HG03064 (cell line): ENCODE results near the gene PDLIM7.
"Not testable (repeated sequence)": the region's sequence is repeated elsewhere in the genome, so short reads cannot be mapped to it uniquely, and the experiment has no call there.

Experiments used
- ATAC-seq: cut with Tn5 transposase; IDR thresholded peaks from one replicate; pipeline ENCODE4 v1.9.1; 2021; ENCODE audit warnings: low read depth; ENCODE audit not compliant: unreplicated experiment

The PDLIM7 gene

DNA sequence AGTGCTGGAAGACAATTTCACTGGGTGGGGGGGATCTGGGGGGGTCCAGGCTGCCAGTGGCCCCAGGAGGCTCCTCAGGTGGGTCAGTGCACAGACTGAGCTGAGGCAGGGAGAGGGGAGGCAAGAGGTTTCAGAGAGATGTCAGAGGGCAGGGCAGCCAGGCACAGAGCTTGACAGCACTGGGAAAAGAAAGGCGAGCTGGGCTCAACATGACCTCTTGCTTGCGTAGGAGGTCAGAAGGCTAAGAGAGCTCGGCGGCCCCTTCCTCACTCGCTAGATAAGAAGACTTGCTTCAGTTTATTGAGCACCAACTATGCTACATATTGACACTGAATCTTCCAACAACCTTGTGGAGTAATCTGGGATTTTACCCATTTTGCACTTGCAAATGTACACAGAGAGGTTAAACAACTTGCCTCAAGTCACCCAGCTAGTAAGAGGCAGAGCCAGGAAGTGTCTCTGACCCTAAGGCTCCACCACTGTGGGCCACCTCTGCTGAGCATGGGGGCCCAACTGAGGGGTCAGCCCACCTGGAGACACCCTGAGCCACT lies 3.5 kb downstream of the PDLIM7 start:
- ATAC-seq: no peak

DNA sequence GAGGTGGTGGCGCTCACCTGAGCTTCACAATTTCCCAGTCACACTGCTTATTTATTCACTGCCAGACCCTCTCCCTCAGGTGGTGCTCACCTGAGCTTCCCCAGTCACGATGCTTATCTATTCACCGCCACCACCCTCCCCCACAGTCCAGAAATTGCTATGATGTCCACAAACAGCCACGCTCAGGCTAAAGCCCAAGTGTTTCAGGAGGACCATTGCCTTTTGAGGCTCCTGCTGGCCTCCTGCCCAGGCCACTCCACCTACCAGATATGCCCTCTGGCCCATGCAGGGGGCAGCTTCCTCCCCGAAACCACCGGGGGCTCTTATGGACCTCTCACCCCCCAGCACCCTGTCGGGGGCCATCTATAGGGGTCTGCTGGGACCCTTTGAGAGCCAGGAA lies 4.6 kb downstream of the PDLIM7 start:
- ATAC-seq: no peak

DNA sequence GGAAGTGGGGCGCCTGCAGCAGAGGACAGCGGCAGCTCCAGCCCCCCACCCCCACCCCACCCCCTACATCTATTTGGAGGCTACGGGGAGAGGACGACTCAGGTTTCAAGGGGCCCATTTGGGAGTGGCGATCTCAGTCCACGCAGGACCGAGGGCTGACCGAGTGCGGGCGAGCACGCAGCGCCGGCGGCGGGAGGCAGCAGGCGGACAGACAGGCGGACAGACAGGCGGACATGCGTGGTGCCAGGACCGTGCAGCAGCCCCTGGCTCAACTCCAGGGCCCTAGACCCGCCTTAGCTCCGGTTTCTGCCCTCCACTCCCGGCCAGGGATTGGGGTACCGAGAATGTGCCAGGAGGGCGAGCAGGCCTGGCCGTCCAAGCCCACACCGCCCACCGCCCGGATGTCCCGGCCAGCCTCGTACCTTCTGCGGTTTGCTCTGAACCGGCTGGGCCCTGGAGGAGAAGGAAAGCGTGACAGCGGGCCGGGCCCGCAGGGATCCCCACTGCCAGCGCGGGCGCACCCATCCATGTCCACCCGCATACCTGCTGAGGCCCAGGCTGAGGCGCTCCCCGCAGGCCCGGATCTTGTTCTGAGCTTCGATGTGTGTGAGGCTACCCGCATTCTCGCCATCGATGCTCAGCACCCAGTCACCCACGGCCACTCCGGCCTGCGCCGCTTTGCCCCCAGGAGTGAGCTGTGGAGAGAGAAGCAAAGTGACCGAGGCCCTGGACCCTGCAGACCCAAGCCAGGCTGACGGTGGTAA lies 5.2 kb downstream of the PDLIM7 start:
- no peak for ATAC-seq

DNA sequence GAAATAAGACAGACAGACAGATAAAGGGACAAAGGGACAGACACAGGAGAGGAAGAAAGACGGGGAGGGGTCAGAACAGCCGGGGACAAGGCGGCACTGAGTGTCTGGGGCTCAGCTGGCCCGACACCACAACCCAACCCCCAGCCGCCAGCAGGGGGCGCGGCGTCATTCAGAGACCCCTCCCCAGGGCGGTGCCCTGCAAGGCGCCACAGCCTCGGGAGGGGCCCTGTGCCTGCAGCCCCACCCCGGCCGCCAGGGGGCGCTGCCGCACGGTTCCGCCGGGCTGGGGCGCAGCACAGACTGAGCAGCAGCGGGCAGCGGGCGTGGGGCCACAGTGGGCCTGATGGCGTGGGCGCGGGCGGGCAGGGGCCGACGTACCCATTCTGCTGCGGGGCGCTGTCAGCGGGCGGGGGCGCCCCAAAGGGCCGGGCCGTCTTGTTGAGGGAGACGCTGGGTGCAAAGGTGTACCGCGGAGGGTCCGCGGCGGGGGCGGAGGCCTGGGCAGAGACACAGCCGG lies 5.9 kb downstream of the PDLIM7 start:
- ATAC-seq: no peak

DNA sequence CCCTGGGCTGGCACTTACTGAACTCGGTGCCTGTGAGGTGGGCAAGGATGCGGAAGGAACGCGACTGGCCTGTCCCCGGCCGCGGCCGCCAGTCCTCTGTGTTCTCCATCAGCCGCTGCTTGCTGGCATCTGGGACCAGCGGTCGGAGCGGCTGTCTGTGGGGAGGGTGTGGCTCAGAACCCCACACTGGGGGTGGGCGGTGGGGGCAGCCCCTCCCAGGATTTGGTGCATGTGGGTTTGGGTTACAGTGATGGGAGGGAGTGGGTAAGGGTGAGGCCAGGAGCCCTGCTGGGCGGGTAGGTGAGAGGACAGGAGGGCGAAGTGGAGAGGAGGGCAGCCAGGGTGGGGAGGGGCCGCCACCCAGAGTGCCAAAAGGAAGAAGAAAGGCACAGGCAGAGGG lies 6.4 kb downstream of the PDLIM7 start:
- no peak for ATAC-seq

DNA sequence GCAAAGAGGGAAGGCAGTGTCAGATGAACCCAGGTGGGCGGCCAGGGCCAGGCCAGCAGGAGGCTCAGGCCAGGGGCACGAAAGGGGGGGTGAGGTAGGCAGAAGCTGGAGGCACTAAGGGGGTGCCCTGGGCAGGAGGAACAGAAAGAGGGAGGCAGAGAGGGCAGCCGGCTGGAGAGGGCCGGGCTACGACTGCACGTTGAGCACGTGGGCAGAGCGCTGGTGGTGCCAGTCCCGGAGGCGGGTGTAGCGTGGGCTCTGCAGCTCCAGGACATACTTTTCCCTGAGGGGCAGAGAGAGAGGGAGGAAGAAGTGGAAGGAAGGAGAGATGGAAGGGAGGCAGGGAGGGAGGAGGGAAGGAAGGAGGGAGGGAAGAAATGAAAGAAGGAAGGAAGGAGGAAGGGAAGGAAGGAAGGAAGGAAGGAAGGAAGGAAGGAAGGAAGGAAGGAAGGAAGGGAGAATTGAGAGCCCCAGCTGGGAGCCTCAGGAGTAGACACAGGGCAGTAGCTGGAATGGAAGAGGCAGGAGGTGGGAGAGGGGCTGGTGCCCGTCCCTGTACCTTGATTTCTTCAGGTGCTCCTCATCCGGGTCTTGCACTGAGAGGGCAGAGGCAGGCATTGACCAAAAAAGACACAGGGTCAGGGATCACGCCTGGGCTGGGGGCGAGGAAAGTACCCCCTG lies 7.0 kb downstream of the PDLIM7 start:
- no peak for ATAC-seq

DNA sequence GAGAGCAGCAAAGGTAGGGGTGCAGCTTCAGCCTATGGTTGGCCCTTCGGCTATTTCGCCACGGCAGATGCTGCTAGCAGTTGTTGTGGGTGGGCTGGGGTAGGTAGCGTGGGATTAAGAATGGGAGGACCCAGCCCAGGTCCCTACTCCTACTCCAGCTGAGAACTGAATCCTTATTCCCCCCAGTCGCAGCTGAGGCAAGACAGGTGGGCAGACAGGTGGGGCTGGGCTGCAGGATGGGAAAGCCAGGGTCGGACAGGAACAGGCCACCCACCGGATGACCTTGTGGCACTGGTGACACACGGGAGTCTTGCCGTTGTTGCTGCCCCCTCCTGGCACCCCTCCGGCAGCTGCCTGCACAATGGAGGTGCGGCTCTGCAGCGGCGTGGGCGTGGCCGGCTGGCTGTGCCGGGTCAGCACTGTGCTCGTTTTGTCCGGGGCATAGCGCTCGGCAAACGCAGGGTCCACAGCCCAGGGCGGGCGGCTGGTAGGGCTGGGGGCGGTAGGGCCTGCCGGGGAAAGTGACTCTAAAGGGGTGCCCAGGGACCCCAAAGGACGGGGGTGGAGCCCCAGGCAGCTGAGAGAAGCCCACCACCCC lies 8.2 kb downstream of the PDLIM7 start:
- no peak for ATAC-seq

DNA sequence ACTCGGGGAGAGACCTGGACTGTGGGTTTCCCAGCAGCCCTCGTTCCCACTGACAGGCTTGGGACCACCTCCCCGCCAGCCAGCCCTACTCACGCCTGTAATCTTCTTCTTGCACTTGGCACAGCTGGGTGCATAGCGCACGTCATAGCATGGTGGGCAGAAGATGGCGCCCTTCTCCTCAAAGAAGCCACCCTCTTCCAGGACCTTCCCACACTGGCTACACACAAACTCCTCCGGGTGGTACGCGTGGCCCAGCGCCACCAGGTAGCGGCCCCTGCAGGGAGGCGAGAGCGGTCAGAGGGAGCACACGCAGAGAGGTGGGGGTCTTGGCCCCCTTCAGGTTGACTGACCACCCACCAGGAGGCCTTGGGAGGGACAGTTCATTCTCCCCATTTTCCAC lies 9.4 kb downstream of the PDLIM7 start:
- ATAC-seq: no peak

DNA sequence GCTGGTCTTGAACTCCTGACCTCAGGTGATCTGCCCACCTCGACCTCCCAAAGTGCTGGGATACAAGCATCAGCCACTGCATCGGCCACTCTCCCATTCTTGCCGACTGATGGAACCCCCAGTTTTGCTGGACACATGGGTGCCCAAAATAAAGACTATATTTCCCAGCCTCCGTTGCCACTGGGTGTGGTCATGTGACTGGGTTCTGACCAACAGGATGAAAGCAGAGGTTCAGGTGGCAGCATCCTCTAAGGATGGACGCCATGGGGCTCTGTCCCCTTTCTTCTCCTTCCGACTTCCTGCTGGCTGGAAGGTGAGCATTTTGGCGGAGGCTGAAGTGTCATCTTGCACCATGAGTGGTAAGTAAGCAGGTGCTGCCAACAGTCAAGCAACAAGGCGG lies 10.3 kb downstream of the PDLIM7 start:
- no peak for ATAC-seq

DNA sequence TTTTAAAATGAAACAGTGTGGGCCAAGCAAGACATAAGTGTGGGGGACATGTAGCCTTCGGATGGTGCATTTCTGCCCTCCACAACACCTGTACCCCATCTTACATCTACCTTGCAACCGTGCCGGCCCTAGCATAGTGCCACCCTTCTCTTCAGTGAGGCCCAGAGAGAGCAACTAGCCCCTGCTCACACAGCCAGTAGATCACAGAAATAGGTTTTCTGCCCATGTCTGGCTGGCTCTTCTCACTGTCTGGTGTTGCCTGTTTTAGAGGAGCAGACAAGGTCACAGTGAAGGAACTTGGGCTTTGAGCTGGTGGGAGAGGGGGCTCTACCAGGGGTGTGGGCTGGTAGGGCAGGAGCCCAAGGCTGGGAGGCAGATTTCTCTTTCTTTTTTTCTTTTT lies 11.1 kb downstream of the PDLIM7 start:
- ATAC-seq: no peak

DNA sequence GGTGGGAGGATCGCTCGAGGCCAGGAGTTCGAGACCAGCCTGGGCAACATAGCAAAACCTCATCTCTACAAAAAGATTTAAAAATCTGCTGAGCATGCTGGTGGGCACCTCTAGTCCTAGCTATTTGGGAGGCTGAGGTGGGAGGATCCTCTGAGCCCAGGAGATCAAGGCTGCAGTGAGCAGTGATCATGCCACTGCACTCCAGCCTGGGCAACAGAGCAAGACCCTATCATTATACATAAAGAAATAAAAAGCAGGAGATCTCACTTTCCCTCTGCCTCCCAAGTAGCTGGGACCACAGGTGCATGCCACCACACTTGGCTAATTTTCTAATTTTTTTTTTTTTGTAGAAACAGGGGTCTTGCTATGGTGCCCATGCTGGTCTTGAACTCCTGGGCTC lies 11.7 kb downstream of the PDLIM7 start:
- not testable (repeated sequence) for ATAC-seq

DNA sequence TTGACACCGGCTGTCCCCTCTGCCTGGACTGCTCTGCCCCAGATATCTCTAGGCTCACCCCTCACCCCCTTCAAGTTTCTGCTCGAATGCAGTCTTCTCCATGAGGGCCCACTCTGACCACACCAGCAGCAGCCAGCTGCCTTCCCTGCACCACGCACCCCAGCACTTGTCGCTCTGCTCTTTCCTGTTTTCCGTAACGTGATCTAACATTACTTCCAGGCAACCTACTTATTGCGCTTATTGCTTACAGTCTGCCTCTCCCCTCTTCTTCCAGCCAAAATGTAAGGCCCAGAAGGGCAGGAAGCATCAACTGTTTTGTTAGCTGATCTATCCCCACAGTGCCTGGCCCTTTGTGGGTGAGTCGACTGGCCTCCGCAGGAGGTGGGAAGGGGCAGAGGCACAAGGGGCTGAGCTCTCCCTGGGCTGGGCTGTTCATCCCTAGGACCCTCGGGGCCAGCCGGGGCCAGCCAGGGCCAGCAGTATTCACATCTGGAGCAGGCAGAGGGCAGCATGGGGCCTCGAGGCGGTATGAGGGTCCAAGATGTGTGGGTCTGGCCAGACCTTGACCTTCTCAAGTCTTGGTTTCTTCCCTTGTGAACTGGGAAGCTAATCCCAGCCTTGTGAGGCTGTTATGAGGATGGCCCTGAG lies 12.4 kb downstream of the PDLIM7 start:
- ATAC-seq: no peak

DNA sequence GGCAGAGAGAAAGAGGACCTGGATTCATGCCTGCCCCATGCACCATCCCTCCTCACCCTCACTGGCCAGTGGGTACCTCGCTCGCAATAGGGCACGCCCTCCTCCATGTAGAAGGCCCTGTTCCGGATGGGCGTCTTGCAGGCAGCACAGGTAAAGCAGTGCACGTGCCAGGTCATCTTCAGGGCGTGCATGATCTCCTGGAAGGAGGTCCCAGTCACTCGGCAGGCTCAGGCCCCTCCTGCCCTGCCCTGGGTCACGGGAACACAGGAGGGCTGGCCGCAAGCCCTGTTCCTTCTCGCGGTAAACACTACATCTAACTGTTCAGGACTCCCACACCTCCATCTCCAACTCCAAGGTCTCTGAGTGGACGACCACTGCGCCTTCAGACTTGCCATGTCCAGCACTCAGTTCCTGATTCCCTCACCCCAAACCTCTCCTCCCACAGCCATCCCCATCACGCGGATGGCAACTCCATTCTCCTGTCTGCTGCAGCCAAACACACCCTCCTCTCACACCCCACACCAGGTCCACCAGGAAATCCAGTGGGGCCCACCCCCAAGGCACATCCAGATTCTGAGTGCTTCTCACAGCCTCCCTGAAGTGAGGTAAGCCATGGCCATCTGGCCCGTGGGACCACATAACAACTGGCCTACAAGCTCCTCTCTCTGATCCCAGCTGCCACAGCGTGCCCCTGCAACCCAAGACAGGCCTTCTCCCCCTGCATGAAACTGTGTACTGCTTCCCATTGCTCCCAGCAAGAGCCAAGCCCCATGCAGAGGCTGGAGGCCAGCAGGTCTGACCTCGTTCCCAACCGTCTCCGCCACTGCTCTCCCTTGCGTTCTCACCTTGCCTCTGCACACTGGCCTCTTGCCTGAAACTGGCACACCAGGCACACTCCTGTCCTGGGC lies 13.2 kb downstream of the PDLIM7 start:
- ATAC-seq: no peak

DNA sequence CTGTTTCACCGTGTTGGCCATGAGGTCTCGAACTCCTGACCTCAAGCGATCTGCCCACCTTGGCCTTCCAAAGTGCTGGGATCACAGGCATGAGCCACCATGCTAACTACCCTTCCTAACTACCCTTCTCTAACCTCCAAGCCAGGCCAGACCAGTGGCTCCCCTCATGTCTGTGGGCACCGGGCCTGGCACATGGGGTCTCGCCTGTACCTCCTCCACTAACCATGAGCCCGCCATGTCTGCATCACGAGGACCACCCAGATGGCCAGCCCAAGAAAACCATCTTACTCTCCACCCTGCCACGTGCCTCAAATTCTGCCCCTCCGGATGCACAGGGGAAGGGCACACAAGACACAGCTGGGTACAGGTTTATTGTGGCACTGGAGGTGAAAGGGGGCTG lies 14.4 kb downstream of the PDLIM7 start:
- no peak for ATAC-seq

DNA sequence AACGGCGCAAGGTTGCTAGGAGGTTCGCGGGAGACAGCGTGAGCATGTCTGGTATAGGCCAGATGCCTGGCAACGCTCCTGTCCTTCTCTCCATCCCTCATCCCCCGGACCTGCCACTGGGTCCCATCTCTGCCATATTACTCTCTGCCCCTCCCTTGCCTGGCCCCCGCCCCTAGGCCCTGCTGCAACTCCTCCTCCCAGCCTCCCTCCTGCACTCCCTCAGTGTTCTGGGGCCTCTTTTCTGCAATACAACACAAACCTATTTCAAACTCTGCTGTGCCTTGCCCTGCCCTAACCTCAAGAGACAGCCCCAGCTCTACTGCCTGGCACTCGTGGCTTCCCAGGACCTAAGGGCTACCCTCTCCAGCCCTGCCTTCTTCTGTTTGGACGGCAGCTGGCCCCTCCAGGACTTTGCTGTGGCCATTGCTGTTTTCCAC lies 15.0 kb downstream of the PDLIM7 start:
- ATAC-seq: no peak

DNA sequence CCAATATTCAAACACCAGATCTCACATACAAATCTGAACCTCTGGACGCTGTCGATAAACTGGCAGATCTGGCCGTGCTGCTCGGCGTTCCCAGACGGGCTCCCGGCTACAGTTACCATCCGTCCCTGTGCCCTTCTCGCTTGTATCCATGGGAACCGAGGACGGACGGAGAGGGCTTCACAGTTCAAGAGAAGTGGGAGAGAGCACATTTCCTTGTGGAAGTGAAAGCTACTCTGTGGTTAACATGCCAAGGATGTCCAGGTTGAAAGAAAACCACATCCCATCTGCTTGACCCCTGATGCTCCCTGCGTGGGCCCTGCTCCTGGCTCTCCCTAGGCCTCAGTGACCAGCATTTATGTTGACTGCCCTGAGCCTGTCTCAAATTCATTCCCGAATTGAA lies 17.6 kb downstream of the PDLIM7 start:
- ATAC-seq: no peak

DNA sequence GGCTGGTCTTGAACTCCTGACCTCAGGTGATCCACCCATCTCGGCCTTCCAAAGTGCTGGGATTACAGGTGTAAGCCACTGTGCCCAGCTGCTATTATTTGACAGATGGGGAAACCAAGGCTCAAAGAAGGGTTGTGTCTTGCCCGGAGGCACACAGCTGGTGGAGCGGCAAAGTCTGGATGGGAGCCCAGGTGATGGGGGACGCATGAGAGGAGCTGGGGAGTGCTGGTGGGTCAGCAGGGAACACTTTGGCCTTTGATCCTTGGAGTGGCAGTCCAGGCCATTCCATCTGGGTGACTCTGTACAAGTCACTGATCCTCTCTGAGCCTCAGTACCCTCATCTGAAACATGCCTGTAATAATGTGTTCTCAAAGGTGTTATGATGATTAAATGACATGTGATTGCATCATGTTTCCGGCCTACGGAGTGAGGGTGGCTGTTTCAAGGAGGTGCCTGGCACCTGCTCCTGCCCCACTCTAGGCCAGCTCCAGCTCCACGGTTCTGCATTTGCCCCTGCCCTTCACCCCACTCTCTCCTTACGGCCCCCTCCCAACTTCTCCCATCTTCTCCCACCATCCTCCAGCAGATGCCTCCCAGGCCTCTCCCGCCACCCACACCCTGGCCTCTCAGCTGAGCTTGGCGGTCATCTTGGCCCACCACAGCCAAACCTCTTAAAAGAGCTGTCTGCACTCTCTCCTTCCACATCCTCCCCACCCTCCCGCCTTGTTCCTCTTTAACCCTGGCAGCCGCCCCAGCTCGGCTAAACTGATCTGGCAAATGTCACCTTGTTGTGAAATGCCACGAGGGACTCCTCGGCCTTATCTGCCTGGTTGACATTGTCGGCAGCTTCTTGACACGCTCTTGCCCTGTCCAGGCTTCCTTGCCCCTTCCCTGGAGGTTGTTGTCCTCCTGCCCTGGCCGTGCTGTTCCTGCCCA lies 18.4 kb downstream of the PDLIM7 start:
- ATAC-seq: no peak

DNA sequence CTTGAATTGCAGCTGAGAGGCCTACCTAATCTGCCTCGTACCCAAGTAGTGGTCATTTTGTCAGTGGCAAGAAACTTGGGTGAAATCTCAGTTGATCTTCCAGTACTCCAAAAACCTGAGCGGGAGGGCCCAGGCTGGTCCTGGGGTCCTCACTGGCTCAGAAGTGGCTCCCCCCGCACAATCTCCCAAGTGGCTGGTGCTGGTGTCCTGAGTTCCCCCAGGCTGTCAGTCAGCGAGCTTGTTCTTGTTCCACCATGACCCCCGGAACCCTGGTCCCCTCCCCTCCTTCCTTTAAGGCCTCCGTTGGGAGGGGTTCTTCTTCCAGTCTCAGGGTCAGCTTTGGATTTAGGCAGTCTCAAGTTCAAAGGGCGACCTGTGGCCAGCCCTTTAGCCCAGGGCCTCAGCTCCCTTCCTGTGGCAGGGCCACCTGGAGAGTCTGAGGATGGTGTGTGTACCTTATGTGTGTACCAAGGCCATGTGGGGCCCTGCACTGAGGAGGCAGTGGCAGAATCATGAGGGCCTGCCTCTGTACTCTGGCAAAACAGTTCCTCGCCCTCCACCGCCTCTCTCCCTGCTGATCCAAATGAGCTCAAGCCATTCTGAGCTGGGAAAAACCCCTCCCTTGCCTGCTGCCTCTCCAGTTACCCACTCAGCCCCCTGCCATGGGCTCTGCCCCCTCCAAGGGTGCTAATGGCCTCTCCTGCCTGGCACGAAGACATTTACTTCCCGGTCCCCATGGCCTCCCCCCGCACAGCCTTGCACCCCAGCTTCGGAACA lies 19.5 kb downstream of the PDLIM7 start:
- ATAC-seq: no peak
